ENCODE data around the gene PPP6R2. TPM values are rescaled to one million over a fixed set of nuclear protein-coding genes. Genes with fewer than 3 reads are reported as not detected.
"Not testable (repeated sequence)": the region's sequence is repeated elsewhere in the genome, so short reads cannot be mapped to it uniquely, and the experiment has no call there.

The PPP6R2 gene
- polyA plus RNA-seq, 1 donor (not counting 4 experiments of a cell fraction or from before 2014, with no cell fraction given): 19.8 TPM

GRCh38 chr22:50376085-50376651, 33.0 kb downstream of the PPP6R2 start:
- TF ChIP-seq CTCF (optimal IDR thresholded peaks at IDR 0.05 in 1 of 3, IDR thresholded peaks at IDR 0.05 in 1 of 3, conservative IDR thresholded peaks at IDR 0.05 in 1 of 3; ENCODE audit: extremely low read depth in 1 of 3, insufficient read depth in 2 of 3, low read length in 3 of 3) (no peak), EZH2 (IDR thresholded peaks at IDR 0.05; ENCODE audit: low read length) (no peak)
- Histone ChIP-seq H3K4me1 (ENCODE audit: control insufficient read depth, extremely low read depth, insufficient read depth, low read length) (no peaks in the 10 kb centered on the region), H2AFZ (ENCODE audit: control insufficient read depth, low read length) (no peak overlapping the region), H3K27ac (ENCODE audit: control insufficient read depth, insufficient read depth, low read length) (no peak overlapping the region), H3K9me3 (ENCODE audit: control insufficient read depth, low read depth, low read length) (no peaks in the 10 kb centered on the region), H3K4me2 (ENCODE audit: control insufficient read depth, extremely low read depth, insufficient read depth, low read depth, low read length) (no peak overlapping the region), H3K9ac (ENCODE audit: control insufficient read depth, extremely low read depth, insufficient read depth, low read length) (no peak overlapping the region), H3K9me1 (ENCODE audit: control insufficient read depth, extremely low read depth, insufficient read depth, low read length) (no peaks in the 10 kb centered on the region), H3K36me3 (ENCODE audit: control insufficient read depth in 2 of 2, extremely low read depth in 1 of 2, insufficient read depth in 2 of 2, low read length in 2 of 2) (peaks cover 10% of the 10 kb centered on the region in 2 experiments), H3K4me3 (ENCODE audit: control insufficient read depth in 2 of 3, extremely low read depth in 1 of 3, insufficient read depth in 2 of 3, low read depth in 1 of 3, low read length in 3 of 3) (no peak overlapping the region), H3K27me3 (ENCODE audit: control insufficient read depth, extremely low read depth, insufficient read depth, low read length) (no peaks in the 10 kb centered on the region), H4K20me1 (ENCODE audit: control insufficient read depth, extremely low read depth, insufficient read depth, low read length) (no peaks in the 10 kb centered on the region), H3K79me2 (ENCODE audit: control insufficient read depth, insufficient read depth, low read length) (peaks cover 2% of the 10 kb centered on the region)
- FAIRE-seq (no peak), DNase-seq (ENCODE audit: low read depth, low spot score) (no peak)
- dilution Hi-C loops (cut with MboI; ENCODE audit: extremely low pct_ligation_motif_present, low sequenced_read_pairs): no loop called here

- H3K27me3 ChIP-seq (ENCODE audit: control insufficient read depth, extremely low read depth, insufficient read depth, low read length); H3K79me2 ChIP-seq (ENCODE audit: control insufficient read depth, insufficient read depth, low read length); H3K4me3 ChIP-seq (ENCODE audit: control insufficient read depth in 2 of 3, extremely low read depth in 1 of 3, insufficient read depth in 2 of 3, low read depth in 1 of 3, low read length in 3 of 3); H3K27ac ChIP-seq (ENCODE audit: control insufficient read depth, insufficient read depth, low read length); H3K36me3 ChIP-seq (ENCODE audit: control insufficient read depth in 2 of 2, extremely low read depth in 1 of 2, insufficient read depth in 2 of 2, low read length in 2 of 2); H3K4me1 ChIP-seq (ENCODE audit: control insufficient read depth, extremely low read depth, insufficient read depth, low read length); H3K4me2 ChIP-seq (ENCODE audit: control insufficient read depth, extremely low read depth, insufficient read depth, low read depth, low read length); DNase-seq (ENCODE audit: low read depth, low spot score); H3K9me3 ChIP-seq (ENCODE audit: control insufficient read depth, low read depth, low read length); H2AFZ ChIP-seq (ENCODE audit: control insufficient read depth, low read length); H3K9me1 ChIP-seq (ENCODE audit: control insufficient read depth, extremely low read depth, insufficient read depth, low read length); H4K20me1 ChIP-seq (ENCODE audit: control insufficient read depth, extremely low read depth, insufficient read depth, low read length); dilution Hi-C loops (cut with MboI; ENCODE audit: extremely low pct_ligation_motif_present, low sequenced_read_pairs); H3K9ac ChIP-seq (ENCODE audit: control insufficient read depth, extremely low read depth, insufficient read depth, low read length); FAIRE-seq: not testable (repeated sequence)
These were observed 38.0 kb downstream of the PPP6R2 start for GRCh38 chr22:50381021-50381555.

Data from keratinocyte (primary cell).